Stimulated activated naive CD8-positive, alpha-beta T cell treated with anti-CD3 and anti-CD28 coated beads, Interleukin-15, amount 100 ng/mL, for 72 hours (primary cell): Measurements from ENCODE around the gene EXOSC6.
A peak's percentile ranks its signal among the peaks of the same experiment; 100 is the strongest.
"Not testable (repeated sequence)": the region's sequence is repeated elsewhere in the genome, so short reads cannot be mapped to it uniquely, and the experiment has no call there.

Experiments
- ATAC-seq: fragments of 150-1000 bp; cut with Tn5 transposase; 2 replicates; pipeline ENCODE4 v1.10.0; 2021; ENCODE audit warnings: mild to moderate bottlenecking, moderate library complexity
- DNase-seq, 2 donors: peaks; one replicate each; pipeline ENCODE4 v3.0.0; 2021 to 2022
- H3K27ac Mint-ChIP-seq, 2 donors: one replicate each; pipeline ENCODE4 v1.8.0; 2022; ENCODE audit warnings: mild to moderate bottlenecking in 2 of 2, mixed read lengths in 2 of 2, moderate library complexity in 2 of 2
- H3K27me3 Mint-ChIP-seq: one replicate; pipeline ENCODE4 v1.8.0; 2022; ENCODE audit warnings: mixed read lengths
- H3K4me1 Mint-ChIP-seq: one replicate; pipeline ENCODE4 v1.8.0; 2022; ENCODE audit warnings: mild to moderate bottlenecking, mixed read lengths
- H3K4me3 Mint-ChIP-seq, 2 donors: one replicate each; pipeline ENCODE4 v1.8.0; 2022; ENCODE audit warnings: mild to moderate bottlenecking in 2 of 2, mixed read lengths in 2 of 2, moderate library complexity in 1 of 2
- H3K9me3 Mint-ChIP-seq, 2 donors: one replicate each; pipeline ENCODE4 v1.8.0; 2022; ENCODE audit warnings: mixed read lengths in 2 of 2

EXOSC6 gene

DNA sequence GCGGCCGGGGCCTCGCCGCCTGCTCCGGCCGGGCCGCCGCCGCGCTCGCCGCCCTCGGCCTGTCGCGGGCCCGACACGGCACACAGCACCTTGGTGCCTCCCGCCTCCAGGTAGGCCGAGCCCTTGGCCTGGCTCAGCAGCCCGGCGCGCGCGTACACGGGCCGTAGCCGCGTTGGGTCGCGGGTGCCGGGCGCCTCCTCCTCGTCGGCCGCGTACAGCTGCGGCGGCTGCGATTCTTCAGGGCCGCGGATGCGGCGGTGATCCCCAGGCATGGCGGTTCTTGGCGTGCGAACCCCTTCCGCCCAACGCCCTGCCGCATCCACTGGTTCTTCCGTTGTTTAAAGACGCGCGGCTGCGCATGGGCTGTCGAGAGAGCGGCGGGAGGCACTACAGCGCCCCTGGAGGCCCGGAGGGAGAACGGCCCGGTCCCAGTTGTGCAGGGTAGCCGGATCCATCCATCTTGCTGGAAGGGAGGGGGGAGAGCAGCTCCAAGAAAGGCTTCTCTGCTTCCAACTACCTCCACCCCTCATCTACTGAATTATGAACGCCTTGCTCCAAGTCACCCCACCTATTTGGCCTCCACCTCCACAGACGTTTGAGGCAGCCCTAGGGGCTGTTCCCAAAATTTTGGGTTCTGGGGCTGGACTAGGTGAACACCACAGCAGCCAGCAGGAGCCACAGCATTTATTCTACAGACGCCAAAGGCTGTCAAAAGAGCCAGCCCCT is at the start of gene EXOSC6:
Gene EXOSC6 (minus strand): TSS at position 312 of the 726 bp plus-strand sequence. CDS start 40 bp downstream, at position 272.
- no peaks in the 10 kb centered on the region for H3K27me3 Mint-ChIP-seq
- peak within 1 kb of the TSS; percentile 85 to 89 for H3K4me3 Mint-ChIP-seq
- DNase-seq (peak; percentile 95), ATAC-seq (peak; percentile 88)
- no peaks in the 10 kb centered on the region for H3K9me3 Mint-ChIP-seq
- peaks cover 45% of the 10 kb centered on the region for H3K4me1 Mint-ChIP-seq
- peak within 1 kb of the TSS; percentile 96 to 97 for H3K27ac Mint-ChIP-seq

DNA sequence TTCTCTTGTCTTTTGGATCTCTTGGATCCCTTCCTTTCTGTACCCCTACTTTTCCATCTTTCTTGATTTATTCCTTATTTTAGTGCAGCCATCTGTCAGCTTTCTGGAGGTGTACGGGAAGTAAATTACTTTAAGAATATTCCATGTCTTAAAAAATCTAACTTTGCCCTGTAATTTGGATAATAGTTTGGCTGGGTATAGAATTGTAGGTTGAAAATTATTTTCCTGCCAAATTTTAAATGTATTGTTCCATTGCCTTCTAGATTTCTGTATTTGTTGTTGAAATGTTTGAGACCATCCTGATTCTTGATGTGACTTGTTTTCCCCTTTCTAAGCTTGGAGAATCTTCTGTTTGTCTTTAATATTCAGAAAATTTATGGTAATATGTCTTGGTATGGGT is 49.4 kb upstream of the EXOSC6 start:
- Mint-ChIP-seq H3K4me1 (peaks cover 57% of the 10 kb centered on the region), H3K9me3 (peaks cover 15 to 16% of the 10 kb centered on the region in 2 donors), H3K4me3 (peak overlapping the region in 1 of 2 donors; percentile 93), H3K27ac (no peak overlapping the region), H3K27me3 (no peaks in the 10 kb centered on the region)
- no peak for ATAC-seq
- no peak for DNase-seq

DNA sequence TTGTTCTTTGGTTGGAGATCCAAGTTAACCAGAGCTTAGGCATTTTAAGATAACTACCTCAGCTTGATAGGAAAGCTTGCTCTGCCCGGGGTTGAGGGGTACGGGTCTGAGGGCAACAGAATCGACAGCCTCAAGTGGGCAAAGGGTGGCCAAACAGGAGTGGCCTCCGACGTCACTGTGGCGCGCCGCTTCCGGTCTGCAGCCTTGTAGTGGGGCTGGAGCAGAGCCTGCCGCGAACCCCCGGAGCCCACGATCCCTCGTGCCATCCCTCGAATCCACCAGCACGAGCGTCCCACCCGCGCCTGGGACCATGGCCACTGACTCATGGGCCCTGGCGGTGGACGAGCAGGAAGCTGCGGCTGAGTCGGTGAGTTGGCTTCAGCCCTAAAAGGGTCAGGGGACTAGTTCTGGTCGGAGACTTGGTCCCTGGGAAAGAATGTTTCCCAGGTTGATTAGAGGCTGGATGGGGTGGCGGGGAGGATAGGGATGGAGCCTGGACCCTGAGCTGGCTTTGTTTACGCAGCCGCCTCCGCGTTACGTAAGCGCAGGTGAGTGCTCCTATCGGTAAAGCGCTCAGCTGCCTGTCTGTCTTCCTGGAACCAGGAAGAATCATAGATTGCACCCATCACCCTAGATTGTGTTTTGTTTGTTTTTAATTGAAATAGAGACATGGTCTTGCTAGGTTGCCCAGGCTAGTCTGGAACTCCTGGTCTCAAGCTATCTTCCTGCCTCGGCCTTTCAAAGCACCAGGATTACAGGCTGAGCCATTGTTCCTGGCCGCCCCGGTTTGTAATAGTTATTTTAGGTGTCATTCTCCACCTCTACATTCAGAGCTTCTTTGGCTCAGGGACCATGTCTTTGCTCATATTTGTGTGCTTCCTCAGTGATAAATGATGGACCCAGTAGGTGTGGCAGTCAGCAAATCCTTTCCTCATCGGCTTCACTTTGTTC is 47.5 kb upstream of the EXOSC6 start, which contains the start of gene DDX19B:
Gene DDX19B (plus strand): TSS at position 199 of the 951 bp plus-strand sequence. CDS start 112 bp downstream, at position 311.
- peak; percentile 42 to 55 for DNase-seq
- ATAC-seq: peak; percentile 92
- Mint-ChIP-seq H3K9me3 (peaks cover 15 to 16% of the 10 kb centered on the region in 2 donors), H3K27me3 (no peaks in the 10 kb centered on the region), H3K27ac (peak within 1 kb of the TSS; percentile 97 to 99), H3K4me3 (peak within 1 kb of the TSS; percentile 92 to 93), H3K4me1 (peaks cover 46% of the 10 kb centered on the region)

DNA sequence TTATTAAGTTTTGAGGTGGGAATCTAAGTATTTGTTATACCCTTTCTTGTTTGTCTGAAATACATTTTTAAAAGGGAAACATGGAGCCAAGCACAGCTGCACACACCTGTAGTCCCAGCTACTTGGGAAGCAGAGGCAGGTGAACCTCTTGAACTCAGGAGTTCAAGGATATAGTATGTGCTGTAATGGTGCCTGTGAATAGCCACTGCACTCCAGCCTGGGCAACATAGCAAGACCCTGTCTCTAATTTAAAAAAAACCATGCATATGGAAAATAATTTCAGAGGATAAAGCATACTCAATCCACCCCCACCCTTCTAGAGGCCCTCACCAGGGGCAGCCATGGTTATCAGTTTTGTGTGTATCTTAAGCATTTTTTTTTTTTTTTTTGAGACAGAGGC is 43.9 kb upstream of the EXOSC6 start:
- ATAC-seq (no peak), DNase-seq (no peak)
- H3K9me3 Mint-ChIP-seq: peaks cover 0 to 2% of the 10 kb centered on the region in 2 donors
- peaks cover 25% of the 10 kb centered on the region for H3K4me1 Mint-ChIP-seq
- no peak overlapping the region for H3K27ac Mint-ChIP-seq
- H3K27me3 Mint-ChIP-seq: no peaks in the 10 kb centered on the region
- no peak overlapping the region for H3K4me3 Mint-ChIP-seq

DNA sequence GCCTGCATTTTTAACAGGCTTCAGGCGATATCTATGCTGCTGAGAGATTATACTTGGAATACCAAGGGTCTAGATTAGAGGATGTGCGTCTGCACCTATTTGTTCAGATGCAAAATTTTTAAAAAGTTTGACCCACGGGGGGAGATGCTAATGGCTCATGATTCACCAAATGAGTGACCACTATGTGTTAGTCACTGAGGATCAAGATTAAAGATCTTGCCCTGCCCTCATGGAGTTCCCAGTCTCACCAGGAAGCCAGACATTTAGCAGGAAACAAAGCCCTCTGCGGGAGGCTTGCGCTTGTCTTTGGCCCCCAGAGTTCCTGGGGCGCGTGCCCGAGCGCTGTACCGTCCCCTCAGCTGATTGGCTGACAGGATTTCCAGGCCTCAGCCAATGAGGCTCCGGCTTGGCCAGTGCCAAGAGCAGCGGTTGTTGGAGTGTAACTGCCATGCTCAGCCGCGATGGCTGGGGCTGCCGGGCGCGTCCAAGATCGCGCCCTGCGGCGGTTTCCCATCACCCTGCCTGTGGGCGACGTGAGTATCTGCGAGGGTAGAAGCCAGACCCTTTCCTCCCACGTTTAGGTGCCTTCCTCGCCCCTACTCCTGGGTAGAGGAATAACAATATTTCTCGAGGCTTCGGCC is 42.8 kb upstream of the EXOSC6 start:
- no peak for ATAC-seq
- no peaks in the 10 kb centered on the region for H3K27me3 Mint-ChIP-seq
- H3K9me3 Mint-ChIP-seq: no peaks in the 10 kb centered on the region
- H3K4me1 Mint-ChIP-seq: peaks cover 24% of the 10 kb centered on the region
- no peak overlapping the region for H3K4me3 Mint-ChIP-seq
- no peak overlapping the region for H3K27ac Mint-ChIP-seq
- no peak for DNase-seq

DNA sequence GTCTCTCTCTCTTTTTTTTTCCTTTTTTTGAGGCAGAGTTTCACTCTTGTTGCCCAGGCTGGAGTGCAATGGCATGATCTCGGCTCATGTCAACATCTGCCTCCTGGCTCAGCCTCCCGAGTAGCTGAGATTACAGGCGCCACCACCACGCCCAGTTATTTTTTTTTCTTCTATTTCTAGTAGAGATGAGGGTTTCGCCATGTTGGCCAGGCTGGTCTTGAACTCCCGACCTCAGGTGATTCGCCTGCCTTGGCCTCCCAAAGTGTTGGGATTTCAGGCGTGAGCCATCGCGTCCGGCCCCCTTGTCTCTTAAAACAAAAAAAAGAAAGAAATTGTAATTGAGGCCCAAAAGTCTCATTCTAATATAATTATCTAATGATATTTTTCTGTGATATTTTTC is 40.4 kb upstream of the EXOSC6 start:
- not testable (repeated sequence) for ATAC-seq, H3K27me3 Mint-ChIP-seq, H3K27ac Mint-ChIP-seq, H3K9me3 Mint-ChIP-seq, DNase-seq, H3K4me3 Mint-ChIP-seq
- H3K4me1 Mint-ChIP-seq: peaks cover 35% of the 10 kb centered on the region

DNA sequence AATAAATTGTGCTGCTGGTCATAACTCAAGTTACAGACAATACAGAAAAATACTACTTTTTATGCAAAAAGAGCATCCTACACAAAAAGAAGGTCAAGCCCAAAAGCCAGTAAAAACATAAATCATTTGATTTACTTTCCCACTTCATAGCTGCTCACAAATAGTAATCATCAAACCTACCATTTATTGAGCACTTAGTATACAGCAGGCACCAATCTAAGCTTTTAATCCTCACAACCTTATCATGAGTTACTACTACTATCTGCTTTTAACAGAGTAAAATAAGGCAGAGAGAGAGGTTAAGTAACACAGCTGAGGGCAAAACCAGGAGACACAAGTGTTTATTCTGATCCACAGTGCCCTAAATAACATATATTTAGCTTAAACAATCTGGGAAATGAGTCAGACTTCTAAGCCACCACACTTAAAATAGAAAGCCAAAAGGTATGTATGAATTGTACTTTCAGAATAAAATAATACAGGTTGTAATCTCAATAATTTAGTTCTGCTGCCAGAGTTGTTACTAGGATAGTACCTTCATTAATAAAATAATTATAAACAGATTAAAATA is 39.3 kb upstream of the EXOSC6 start:
- Mint-ChIP-seq H3K27ac (peak overlapping the region in 1 of 2 donors; percentile 100), H3K9me3 (no peaks in the 10 kb centered on the region), H3K27me3 (no peaks in the 10 kb centered on the region), H3K4me3 (peak overlapping the region; percentile 98 to 99), H3K4me1 (peaks cover 41% of the 10 kb centered on the region)
- DNase-seq: no peak
- no peak for ATAC-seq

DNA sequence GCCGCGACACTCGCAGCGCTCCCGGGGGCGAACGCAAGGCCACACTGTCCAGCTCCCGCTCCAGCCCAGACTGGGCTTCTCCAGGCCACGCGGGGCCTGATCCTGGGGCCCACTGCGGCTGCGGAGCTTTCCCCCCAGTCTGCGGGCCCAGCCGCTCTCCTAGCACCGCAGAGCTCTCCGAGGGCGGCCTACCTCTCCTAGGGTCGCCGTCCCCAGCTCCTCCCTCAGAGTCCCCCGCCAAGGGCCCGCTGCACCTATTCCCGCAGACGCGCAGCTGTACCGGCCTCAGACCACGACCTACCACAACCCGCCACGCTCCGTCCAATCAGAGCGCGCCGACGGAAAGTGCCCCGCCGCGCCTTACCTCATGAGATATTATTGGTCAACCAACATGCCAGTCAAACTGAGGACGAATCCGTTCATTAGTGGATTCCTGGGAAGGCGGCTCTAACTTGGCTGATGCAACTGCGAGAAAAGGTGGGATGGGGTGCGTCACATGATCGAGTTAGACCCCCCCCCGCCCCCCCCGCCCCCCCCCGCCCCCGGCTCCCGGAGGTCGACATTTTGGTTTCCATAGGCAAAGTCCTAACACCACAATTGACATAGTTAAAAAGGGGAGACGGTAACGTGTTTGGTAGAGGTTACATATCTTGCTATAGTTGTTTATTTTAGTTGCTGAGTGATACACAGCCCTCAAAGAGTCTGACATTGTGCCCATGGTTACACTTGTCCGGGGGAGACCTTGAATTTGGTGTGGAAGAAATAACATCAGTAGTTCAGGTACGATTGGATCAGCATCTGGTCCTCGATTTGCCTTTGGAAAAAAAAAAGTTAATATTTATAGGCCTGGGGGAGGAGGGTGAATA is 37.7 kb upstream of the EXOSC6 start, which contains the start of gene AARS1:
Gene AARS1 (minus strand): TSS at position 278 of the 866 bp plus-strand sequence. CDS start 6,743 bp downstream, outside the sequence.
- H3K4me1 Mint-ChIP-seq: peaks cover 55% of the 10 kb centered on the region
- no peaks in the 10 kb centered on the region for H3K27me3 Mint-ChIP-seq
- ATAC-seq: peak; percentile 99
- H3K9me3 Mint-ChIP-seq: no peaks in the 10 kb centered on the region
- DNase-seq: peak; percentile 98 to 99
- H3K27ac Mint-ChIP-seq: peak within 1 kb of the TSS; percentile 100
- peak within 1 kb of the TSS; percentile 98 to 99 for H3K4me3 Mint-ChIP-seq

DNA sequence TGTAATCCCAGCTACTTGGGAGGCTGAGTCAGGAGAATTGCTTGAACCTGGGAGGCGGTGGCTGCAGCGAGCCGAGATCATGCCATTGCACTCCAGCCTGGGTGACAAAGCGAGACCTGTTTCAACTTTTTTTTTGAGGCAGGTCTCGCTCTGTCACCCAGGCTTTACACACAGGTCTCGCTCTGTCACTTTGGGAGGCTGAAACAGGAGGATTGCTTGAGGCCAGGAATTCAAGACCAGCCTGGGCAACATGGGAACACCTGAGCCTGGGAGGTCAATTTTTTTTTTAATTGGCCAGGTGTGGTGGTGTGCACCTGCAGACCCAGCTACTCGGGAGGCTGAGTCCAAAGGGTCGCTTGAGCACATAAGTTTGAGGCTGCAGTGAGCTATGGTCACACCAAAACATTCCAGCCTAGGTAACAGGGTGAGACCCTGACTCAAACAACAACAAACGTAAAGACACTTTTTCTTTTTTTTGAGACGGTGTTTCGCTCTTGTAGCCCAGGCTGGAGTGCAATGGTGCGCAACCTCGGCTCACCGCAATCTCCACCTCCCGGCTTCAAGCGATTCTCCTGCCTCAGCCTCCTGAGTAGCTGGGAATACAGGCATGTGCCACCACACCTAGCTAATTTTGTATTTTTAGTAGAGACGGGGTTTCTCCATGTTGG is 35.7 kb upstream of the EXOSC6 start:
- not testable (repeated sequence) for H3K27me3 Mint-ChIP-seq, ATAC-seq, H3K9me3 Mint-ChIP-seq, DNase-seq
- H3K27ac Mint-ChIP-seq: peak overlapping the region; percentile 74 to 100
- peak overlapping the region; percentile 98 to 99 for H3K4me3 Mint-ChIP-seq
- peaks cover 75% of the 10 kb centered on the region for H3K4me1 Mint-ChIP-seq

DNA sequence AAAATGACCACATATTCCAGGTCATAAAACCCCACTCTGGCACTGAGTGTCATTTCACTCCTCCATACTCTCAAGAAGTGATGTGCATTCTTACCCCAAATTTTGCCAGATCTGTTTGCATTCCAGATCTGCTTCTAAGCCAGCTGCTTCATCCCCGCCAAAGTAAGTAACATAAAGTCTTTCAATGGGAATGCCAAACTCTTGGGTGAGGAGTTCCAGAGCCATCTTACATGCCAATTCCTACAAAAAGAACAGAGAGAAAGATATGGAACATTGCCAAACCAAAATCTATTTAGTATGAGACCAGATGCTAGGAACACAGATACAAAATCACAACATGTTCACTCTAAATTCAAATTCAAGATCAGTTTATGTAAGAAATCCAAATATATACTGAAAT is 24.7 kb upstream of the EXOSC6 start:
- H3K9me3 Mint-ChIP-seq: no peaks in the 10 kb centered on the region
- no peak overlapping the region for H3K4me3 Mint-ChIP-seq
- DNase-seq (no peak), ATAC-seq (no peak)
- H3K4me1 Mint-ChIP-seq: peaks cover 4% of the 10 kb centered on the region
- H3K27ac Mint-ChIP-seq: no peak overlapping the region
- H3K27me3 Mint-ChIP-seq: no peaks in the 10 kb centered on the region

DNA sequence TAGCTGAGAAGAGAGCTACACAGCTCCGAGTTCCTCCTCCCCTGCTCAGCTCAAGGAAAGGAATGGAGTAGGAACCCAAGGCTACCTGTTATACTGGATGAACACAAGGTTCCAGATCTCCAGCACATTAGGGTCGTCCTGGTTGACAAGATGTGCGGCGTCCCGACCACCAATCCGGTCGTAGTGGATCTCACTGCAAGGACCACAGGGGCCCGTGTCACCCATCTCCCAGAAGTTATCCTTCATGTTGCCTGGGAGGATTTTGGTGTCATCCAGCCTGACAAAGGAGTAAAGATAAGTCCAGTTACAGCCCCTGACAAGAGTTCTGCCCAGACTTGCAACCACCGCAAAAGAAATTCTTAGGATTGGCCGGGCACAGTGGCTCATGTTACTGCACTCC is 20.0 kb upstream of the EXOSC6 start:
- DNase-seq (no peak), ATAC-seq (no peak)
- Mint-ChIP-seq H3K27ac (no peak overlapping the region), H3K4me3 (no peak overlapping the region), H3K4me1 (peaks cover 5% of the 10 kb centered on the region), H3K9me3 (no peaks in the 10 kb centered on the region), H3K27me3 (no peaks in the 10 kb centered on the region)

DNA sequence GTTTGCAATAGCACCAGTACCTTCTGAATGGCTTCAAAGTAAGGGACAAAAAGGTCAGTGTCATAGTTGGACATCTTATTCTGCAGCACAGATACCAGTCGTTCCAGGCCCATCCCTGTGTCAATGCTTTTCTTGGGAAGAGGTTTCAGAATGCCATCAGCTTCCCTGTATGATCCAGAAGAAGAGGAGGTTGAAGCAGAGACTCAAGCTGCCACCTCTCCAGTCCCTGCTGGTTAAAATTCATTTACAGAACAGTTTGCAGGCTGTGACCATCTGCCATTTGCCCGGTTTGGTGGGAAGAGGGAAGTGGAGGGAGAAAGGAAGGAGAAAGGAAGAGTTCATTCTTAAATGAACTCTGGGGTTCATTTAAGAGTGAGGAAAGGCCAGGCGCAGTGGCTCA is 18.4 kb upstream of the EXOSC6 start:
- DNase-seq (no peak), ATAC-seq (no peak)
- Mint-ChIP-seq H3K4me1 (peaks cover 5% of the 10 kb centered on the region), H3K4me3 (no peak overlapping the region), H3K27me3 (no peaks in the 10 kb centered on the region), H3K9me3 (no peaks in the 10 kb centered on the region), H3K27ac (no peak overlapping the region)

DNA sequence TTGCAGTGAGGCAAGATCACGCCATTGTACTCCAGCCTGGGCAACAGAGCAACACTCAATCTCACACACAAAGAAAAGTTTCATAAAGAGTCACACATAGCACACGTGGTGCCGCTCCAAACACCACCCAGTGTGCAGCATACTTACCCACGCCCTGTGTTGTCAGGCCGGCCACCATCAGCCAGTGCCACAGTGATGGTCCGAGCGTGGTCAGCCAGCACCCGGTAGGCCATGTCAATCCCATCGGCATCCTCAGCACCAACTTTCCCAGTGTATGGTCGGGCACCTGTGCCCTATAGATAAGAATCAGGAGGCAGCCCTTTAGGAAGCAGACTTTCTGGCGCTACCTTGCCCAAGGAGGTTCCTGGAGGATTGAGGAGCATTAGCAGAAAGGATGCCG is 17.7 kb upstream of the EXOSC6 start:
- H3K9me3 Mint-ChIP-seq: no peaks in the 10 kb centered on the region
- H3K27ac Mint-ChIP-seq: peak overlapping the region in 1 of 2 donors; percentile 74
- ATAC-seq (no peak), DNase-seq (no peak)
- no peak overlapping the region for H3K4me3 Mint-ChIP-seq
- peaks cover 5% of the 10 kb centered on the region for H3K4me1 Mint-ChIP-seq
- H3K27me3 Mint-ChIP-seq: no peaks in the 10 kb centered on the region

DNA sequence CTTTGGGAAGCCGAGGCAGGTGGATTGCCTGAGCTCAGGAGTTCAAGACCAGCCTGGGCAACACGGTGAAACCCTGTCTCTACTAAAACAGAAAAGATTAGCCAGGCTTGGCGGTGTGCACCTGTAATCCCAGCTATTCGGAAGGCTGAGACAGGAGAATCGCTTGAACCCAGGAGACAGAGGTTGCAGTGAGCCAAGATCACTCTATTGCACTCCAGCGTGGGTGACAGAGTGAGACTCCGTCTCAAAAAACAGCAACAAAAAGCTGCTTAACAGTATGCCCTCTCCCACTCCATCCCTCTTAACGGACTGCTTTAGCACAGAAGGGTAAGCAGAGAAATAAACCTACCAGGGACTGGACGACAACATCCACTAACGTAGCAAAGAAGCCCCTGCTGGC is 16.2 kb upstream of the EXOSC6 start:
- ATAC-seq, H3K4me1 Mint-ChIP-seq, H3K4me3 Mint-ChIP-seq, H3K27me3 Mint-ChIP-seq, H3K9me3 Mint-ChIP-seq, DNase-seq: not testable (repeated sequence)
- H3K27ac Mint-ChIP-seq: peak overlapping the region in 1 of 2 donors; percentile 85
